ENCODE measurements around the gene CGN. TPM values are rescaled to one million over a fixed set of nuclear protein-coding genes. Genes with fewer than 3 reads are reported as not detected.

Gene CGN
- total and polyA plus RNA-seq, 3 experiments from 2014 or later: 0.36 to 1.6 (median 1.1) TPM

- no peaks in the 10 kb centered on the region for H3K9me3 Mint-ChIP-seq
- peak overlapping the region in 2 of 8 donors; percentile 19 to 43 for H3K27ac Mint-ChIP-seq
- CTCF ChIA-PET: no interaction called here
- no peak overlapping the region for H3K4me3 ChIP-seq (ENCODE audit: low read length)
- POLR2A ChIA-PET: no interaction called here
- DNase-seq: peak in 1 of 5 donors; percentile 1
- peaks cover 0 to 6% (median 0%) of the 10 kb centered on the region in 3 donors for H3K36me3 Mint-ChIP-seq
- no peaks in the 10 kb centered on the region for H3K36me3 ChIP-seq (ENCODE audit: insufficient read depth, low read length)
- no peaks in the 10 kb centered on the region for H3K27me3 ChIP-seq (ENCODE audit: insufficient read depth, low read length, poor library complexity, severe bottlenecking)
- no peaks in the 10 kb centered on the region for H3K27me3 Mint-ChIP-seq
- no peaks in the 10 kb centered on the region for H3K4me1 Mint-ChIP-seq
- H3K9me3 ChIP-seq (ENCODE audit: low read length): no peaks in the 10 kb centered on the region
- H3K27ac ChIP-seq (ENCODE audit: low read depth, low read length): no peak overlapping the region
- no peak overlapping the region for H3K4me3 Mint-ChIP-seq
- no peaks in the 10 kb centered on the region for H3K4me1 ChIP-seq (ENCODE audit: insufficient read depth, low read length)
Measured at GRCh38 chr1:151579436-151580225, 68.4 kb downstream of the CGN start.

GRCh38 chr1:151581451-151581850 is 70.3 kb downstream of the CGN start:
- H3K9me3 Mint-ChIP-seq: no peaks in the 10 kb centered on the region
- ChIA-PET CTCF (interaction anchor here (0.8 to 2.3 kb wide), 2 partner anchors 13 to 255 kb away, joined by 4 to 9 read pairs; no protein-coding TSS in a partner anchor), POLR2A (no interaction called here)
- no peaks in the 10 kb centered on the region for H3K4me1 Mint-ChIP-seq
- Histone ChIP-seq H3K27me3 (ENCODE audit: insufficient read depth, low read length, poor library complexity, severe bottlenecking) (no peaks in the 10 kb centered on the region), H3K4me1 (ENCODE audit: insufficient read depth, low read length) (no peaks in the 10 kb centered on the region), H3K27ac (ENCODE audit: low read depth, low read length) (no peak overlapping the region), H3K4me3 (ENCODE audit: low read length) (no peak overlapping the region), H3K9me3 (ENCODE audit: low read length) (no peaks in the 10 kb centered on the region), H3K36me3 (ENCODE audit: insufficient read depth, low read length) (no peaks in the 10 kb centered on the region)
- DNase-seq: no peak
- H3K27ac Mint-ChIP-seq: no peak overlapping the region
- peaks cover 0 to 3% (median 0%) of the 10 kb centered on the region in 3 donors for H3K36me3 Mint-ChIP-seq
- no peak overlapping the region for H3K4me3 Mint-ChIP-seq
- no peaks in the 10 kb centered on the region for H3K27me3 Mint-ChIP-seq

- no peaks in the 10 kb centered on the region for H3K9me3 ChIP-seq (ENCODE audit: low read length)
- H3K27ac ChIP-seq (ENCODE audit: low read depth, low read length): no peak overlapping the region
- POLR2A ChIA-PET: no interaction called here
- Mint-ChIP-seq H3K4me1 (no peaks in the 10 kb centered on the region), H3K9me3 (no peaks in the 10 kb centered on the region), H3K27ac (no peak overlapping the region), H3K36me3 (peaks cover 0 to 3% (median 0%) of the 10 kb centered on the region in 3 donors), H3K27me3 (no peaks in the 10 kb centered on the region), H3K4me3 (no peak overlapping the region)
- H3K4me1 ChIP-seq (ENCODE audit: insufficient read depth, low read length): no peaks in the 10 kb centered on the region
- no peak overlapping the region for H3K4me3 ChIP-seq (ENCODE audit: low read length)
- DNase-seq: no peak
- no peaks in the 10 kb centered on the region for H3K36me3 ChIP-seq (ENCODE audit: insufficient read depth, low read length)
- H3K27me3 ChIP-seq (ENCODE audit: insufficient read depth, low read length, poor library complexity, severe bottlenecking): no peaks in the 10 kb centered on the region
- CTCF ChIA-PET: interaction anchor here (0.8 to 2.3 kb wide), 2 partner anchors 12 to 254 kb away, joined by 4 to 9 read pairs; no protein-coding TSS in a partner anchor
Measured at GRCh38 chr1:151581921-151582320, 70.7 kb downstream of the CGN start.

GRCh38 chr1:151583796-151584195 is 72.6 kb downstream of the CGN start:
- CTCF ChIA-PET: no interaction called here
- Histone ChIP-seq H3K9me3 (ENCODE audit: low read length) (no peaks in the 10 kb centered on the region), H3K4me1 (ENCODE audit: insufficient read depth, low read length) (no peaks in the 10 kb centered on the region), H3K4me3 (ENCODE audit: low read length) (no peak overlapping the region), H3K27me3 (ENCODE audit: insufficient read depth, low read length, poor library complexity, severe bottlenecking) (no peaks in the 10 kb centered on the region), H3K36me3 (ENCODE audit: insufficient read depth, low read length) (no peaks in the 10 kb centered on the region), H3K27ac (ENCODE audit: low read depth, low read length) (no peak overlapping the region)
- Mint-ChIP-seq H3K27me3 (peaks cover 0 to 6% of the 10 kb centered on the region in 2 donors), H3K4me1 (no peaks in the 10 kb centered on the region), H3K9me3 (no peaks in the 10 kb centered on the region), H3K36me3 (peaks cover 0 to 2% (median 0%) of the 10 kb centered on the region in 3 donors), H3K27ac (peak overlapping the region in 2 of 8 donors; percentile 51 to 65), H3K4me3 (no peak overlapping the region)
- POLR2A ChIA-PET: no interaction called here
- no peak for DNase-seq

- Histone ChIP-seq H3K27me3 (ENCODE audit: insufficient read depth, low read length, poor library complexity, severe bottlenecking) (no peaks in the 10 kb centered on the region), H3K4me3 (ENCODE audit: low read length) (no peak overlapping the region), H3K36me3 (ENCODE audit: insufficient read depth, low read length) (no peaks in the 10 kb centered on the region), H3K27ac (ENCODE audit: low read depth, low read length) (no peak overlapping the region), H3K9me3 (ENCODE audit: low read length) (no peaks in the 10 kb centered on the region), H3K4me1 (ENCODE audit: insufficient read depth, low read length) (no peaks in the 10 kb centered on the region)
- ChIA-PET CTCF (no interaction called here), POLR2A (no interaction called here)
- H3K4me3 Mint-ChIP-seq: no peak overlapping the region
- peaks cover 0 to 6% of the 10 kb centered on the region in 2 donors for H3K27me3 Mint-ChIP-seq
- no peaks in the 10 kb centered on the region for H3K4me1 Mint-ChIP-seq
- H3K36me3 Mint-ChIP-seq: peaks cover 0 to 2% (median 0%) of the 10 kb centered on the region in 3 donors
- peak overlapping the region in 2 of 8 donors; percentile 45 to 67 for H3K27ac Mint-ChIP-seq
- no peak for DNase-seq
- no peaks in the 10 kb centered on the region for H3K9me3 Mint-ChIP-seq
Measured at GRCh38 chr1:151584278-151584677, 73.1 kb downstream of the CGN start.

GRCh38 chr1:151584780-151585179 is 73.6 kb downstream of the CGN start:
- Mint-ChIP-seq H3K4me3 (no peak overlapping the region), H3K4me1 (no peaks in the 10 kb centered on the region), H3K36me3 (no peaks in the 10 kb centered on the region), H3K27me3 (peaks cover 0 to 7% of the 10 kb centered on the region in 2 donors), H3K9me3 (no peaks in the 10 kb centered on the region), H3K27ac (no peak overlapping the region)
- Histone ChIP-seq H3K27me3 (ENCODE audit: insufficient read depth, low read length, poor library complexity, severe bottlenecking) (no peaks in the 10 kb centered on the region), H3K9me3 (ENCODE audit: low read length) (no peaks in the 10 kb centered on the region), H3K27ac (ENCODE audit: low read depth, low read length) (no peak overlapping the region), H3K4me3 (ENCODE audit: low read length) (no peak overlapping the region), H3K36me3 (ENCODE audit: insufficient read depth, low read length) (no peaks in the 10 kb centered on the region), H3K4me1 (ENCODE audit: insufficient read depth, low read length) (no peaks in the 10 kb centered on the region)
- CTCF ChIA-PET: no interaction called here
- no peak for DNase-seq
- POLR2A ChIA-PET: no interaction called here

- Mint-ChIP-seq H3K4me1 (no peaks in the 10 kb centered on the region), H3K4me3 (no peak overlapping the region), H3K27ac (no peak overlapping the region), H3K9me3 (peaks cover 0 to 3% (median 0%) of the 10 kb centered on the region in 5 donors), H3K36me3 (peaks cover 0 to 5% (median 0%) of the 10 kb centered on the region in 3 donors), H3K27me3 (peaks cover 4 to 12% of the 10 kb centered on the region in 2 donors)
- no peaks in the 10 kb centered on the region for H3K4me1 ChIP-seq (ENCODE audit: insufficient read depth, low read length)
- ChIA-PET POLR2A (no interaction called here), CTCF (interaction anchor here (1.1 kb wide), 1 partner anchor 8 kb away, joined by 3 read pairs; no protein-coding TSS in a partner anchor)
- H3K36me3 ChIP-seq (ENCODE audit: insufficient read depth, low read length): no peaks in the 10 kb centered on the region
- H3K9me3 ChIP-seq (ENCODE audit: low read length): no peaks in the 10 kb centered on the region
- no peak overlapping the region for H3K4me3 ChIP-seq (ENCODE audit: low read length)
- H3K27me3 ChIP-seq (ENCODE audit: insufficient read depth, low read length, poor library complexity, severe bottlenecking): no peaks in the 10 kb centered on the region
- no peak for DNase-seq
- H3K27ac ChIP-seq (ENCODE audit: low read depth, low read length): no peak overlapping the region
Measured at GRCh38 chr1:151585622-151586021, 74.4 kb downstream of the CGN start.

All from CD8-positive, alpha-beta memory T cell (primary cell).